Esophagus muscularis mucosa (tissue), 4 donors: Measurements from ENCODE around the gene MRPL17. TPM values are rescaled to one million over a fixed set of nuclear protein-coding genes. Genes with fewer than 3 reads are reported as not detected.
"Not testable (repeated sequence)": the region's sequence is repeated elsewhere in the genome, so short reads cannot be mapped to it uniquely, and the experiment has no call there.

Experiments
- DNase-seq: peaks from one replicate; pipeline ENCODE4 v3.0.0-alpha.2; 2017; ENCODE audit errors: extremely low spot score
- H3K27ac ChIP-seq, 4 donors: fragments of 200-600 bp; sonication (generic); replicated peaks in 1 of 4; 1 replicate in 3 of 4; 2 replicates in 1 of 4; pipeline ENCODE4 v1.5.1; 2016 to 2019; ENCODE audit warnings: mild to moderate bottlenecking in 1 of 4
- H3K27me3 ChIP-seq, 4 donors: fragments of 200-600 bp; sonication (generic); one replicate each; pipeline versions ENCODE4 v1.5.1 to v1.6.0; 2016 to 2019
- H3K36me3 ChIP-seq, 4 donors: fragments of 200-600 bp; sonication (generic); one replicate each; pipeline ENCODE4 v1.5.1; 2016 to 2019
- H3K4me1 ChIP-seq, 4 donors: fragments of 200-600 bp; sonication (generic); one replicate each; pipeline ENCODE4 v1.5.1; 2016 to 2019
- H3K4me3 ChIP-seq, 4 donors: fragments of 200-600 bp; sonication (generic); 1 replicate in 2 of 4; 2 replicates in 2 of 4; pipeline ENCODE4 v1.5.1; 2016 to 2019; ENCODE audit warnings: mild to moderate bottlenecking in 4 of 4, moderate library complexity in 1 of 4
- H3K9me3 ChIP-seq, 4 donors: fragments of 200-600 bp; sonication (generic); 1 replicate in 3 of 4; 2 replicates in 1 of 4; pipeline ENCODE4 v1.5.1; 2016 to 2019
- CTCF ChIP-seq, 3 experiments: fragments of 200-600 bp in 2 of 3; fragments of 450-650 bp in 1 of 3; sonication (generic) in 2 of 3; IDR thresholded peaks; one replicate each; pipeline ENCODE4 v1.5.1; 2017 to 2019; ENCODE audit warnings: antibody characterized with exemption in 3 of 3, mild to moderate bottlenecking in 2 of 3, moderate library complexity in 1 of 3
- EP300 ChIP-seq: sonication (generic); formaldehyde crosslinking; IDR thresholded peaks from one replicate; pipeline ENCODE4 v1.6.1; 2017; ENCODE audit warnings: antibody characterized with exemption
- POLR2A ChIP-seq: fragments of 450-650 bp; IDR thresholded peaks from one replicate; pipeline ENCODE4 v1.6.1; 2017; ENCODE audit warnings: antibody characterized with exemption, moderate library complexity, mild to moderate bottlenecking, low read depth
- POLR2AphosphoS5 ChIP-seq, 2 donors: sonication (generic); formaldehyde crosslinking; IDR thresholded peaks; one replicate each; pipeline ENCODE4 v1.6.1; 2017; ENCODE audit warnings: antibody characterized with exemption in 2 of 2
- WGBS: methylation state at CpG from one replicate; pipeline ENCODE4 v1.1.5; 2018; 5-methylcytosine and 5-hydroxymethylcytosine counted together
- intact Hi-C: fragments of 100-400 bp; cut with DNase I; formaldehyde crosslinking; loops from one replicate; pipeline ENCODE4 v1.15.1; 2023
- total RNA-seq, 4 donors: library from RNA; depleted of rRNA; stranded (reverse); fragments of >200 nt; gene quantifications; one replicate each; pipeline versions ENCODE4 v1.1.0 to v1.2.1, GENCODE V29; 2016

The MRPL17 gene
- total RNA-seq, 4 donors from 2014 or later: 13.3 to 22.9 (median 19.4) TPM

DNA sequence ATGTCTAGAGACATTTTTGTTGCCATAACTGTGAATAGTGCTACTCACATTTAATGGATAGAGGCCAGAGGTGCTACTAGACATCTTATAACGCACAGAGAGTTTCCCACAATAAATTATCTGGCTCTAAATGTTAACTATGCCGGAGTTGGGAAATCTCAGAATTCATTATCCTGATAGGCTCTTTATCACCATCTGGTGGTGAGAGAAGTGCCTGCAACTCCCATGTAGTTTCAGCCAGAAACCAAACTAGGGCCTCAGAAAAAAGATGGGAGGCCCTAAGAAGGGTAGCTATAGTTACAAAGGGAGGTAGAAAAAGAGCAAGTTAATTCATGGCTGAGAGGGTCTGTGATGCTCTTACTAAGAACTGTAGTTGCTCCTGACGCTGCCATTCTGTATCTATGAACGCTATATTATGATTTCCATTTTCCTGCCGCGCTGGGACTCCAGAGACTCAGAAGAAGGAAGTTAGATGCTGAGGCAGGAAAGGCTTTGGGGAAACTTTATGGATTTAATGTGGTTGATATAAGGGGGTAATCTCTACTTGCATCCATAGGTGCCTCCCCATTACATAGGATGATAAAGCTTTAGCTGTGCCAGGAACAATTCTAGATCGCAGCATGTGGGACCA lies 22.9 kb upstream of the MRPL17 start:
- no peak for TF ChIP-seq POLR2A
- TF ChIP-seq CTCF (IDR thresholded peaks at IDR 0.05): peak; percentile 90 to 97 (median 93)
- no peak for TF ChIP-seq EP300
- TF ChIP-seq POLR2AphosphoS5 (IDR thresholded peaks at IDR 0.05): peak; percentile 14 to 16
- Histone ChIP-seq H3K27me3 (no peaks in the 10 kb centered on the region), H3K27ac (no peak overlapping the region), H3K4me1 (peaks cover 0 to 8% (median 6%) of the 10 kb centered on the region in 4 donors), H3K4me3 (no peak overlapping the region), H3K9me3 (no peaks in the 10 kb centered on the region), H3K36me3 (no peaks in the 10 kb centered on the region)
- intact Hi-C loops: loop anchor here (5.0 to 10.0 kb wide), 2 partner anchors 174 to 331 kb away; no protein-coding TSS in a partner anchor
- WGBS: 47% methylated on average over 7 of the region's 7 CpGs
- DNase-seq: no peak

DNA sequence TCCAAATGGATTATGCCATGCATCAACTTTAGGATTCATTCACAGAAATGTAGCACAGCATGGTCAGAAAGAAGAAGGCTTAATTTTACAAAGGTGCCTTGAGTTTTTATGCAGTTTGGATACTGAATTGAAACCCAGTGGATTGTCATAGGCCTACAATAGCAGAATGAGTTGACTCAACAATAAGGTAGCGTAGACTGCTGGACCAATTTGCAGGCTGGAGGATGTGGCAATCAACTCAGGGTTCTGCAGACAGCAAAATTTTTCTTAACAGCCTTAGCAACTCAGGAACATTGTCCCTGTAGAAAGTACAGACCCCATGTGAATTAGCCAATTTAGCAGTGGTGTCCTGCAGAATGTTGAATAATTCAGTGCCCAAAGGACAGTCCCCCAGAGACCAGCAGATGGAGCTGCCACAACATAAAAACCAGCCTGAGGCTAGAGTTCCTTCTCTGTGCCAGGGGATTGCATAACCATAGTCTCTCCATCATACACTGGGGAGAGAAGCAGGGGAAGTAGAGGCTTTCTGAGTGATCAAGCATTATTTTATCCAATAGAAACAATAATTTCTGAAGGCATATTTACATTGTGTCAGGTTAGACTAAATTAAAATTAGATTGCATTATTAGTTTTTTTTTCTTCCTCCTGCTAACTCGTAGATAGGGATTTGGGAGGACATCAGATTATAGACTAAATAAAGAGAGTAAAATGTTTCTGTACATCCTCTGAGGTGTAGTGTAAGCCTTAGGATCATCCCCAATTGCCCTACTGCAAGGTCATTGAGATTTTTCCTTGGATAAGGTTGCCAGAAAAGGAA lies 20.3 kb upstream of the MRPL17 start:
- DNase-seq: no peak
- Histone ChIP-seq H3K36me3 (no peaks in the 10 kb centered on the region), H3K27ac (no peak overlapping the region), H3K9me3 (no peaks in the 10 kb centered on the region), H3K4me1 (peaks cover 0 to 8% (median 6%) of the 10 kb centered on the region in 4 donors), H3K4me3 (no peak overlapping the region), H3K27me3 (no peaks in the 10 kb centered on the region)
- WGBS: 90% methylated on average over 2 of the region's 2 CpGs
- intact Hi-C loops: loop anchor here (10.0 kb wide), 1 partner anchor 329 kb away; no protein-coding TSS in a partner anchor
- no peak for TF ChIP-seq EP300
- TF ChIP-seq POLR2AphosphoS5 (IDR thresholded peaks at IDR 0.05): peak; percentile 24 to 38
- TF ChIP-seq POLR2A: no peak
- TF ChIP-seq CTCF (IDR thresholded peaks at IDR 0.05): peak; percentile 58 to 73 (median 69)

GRCh38 chr11:6701955-6702354 lies 18.8 kb upstream of the MRPL17 start:
- H3K27me3 ChIP-seq, DNase-seq, H3K36me3 ChIP-seq, H3K4me3 ChIP-seq, H3K4me1 ChIP-seq, H3K27ac ChIP-seq, H3K9me3 ChIP-seq: not testable (repeated sequence)
- WGBS: 69% methylated on average over 3 of the region's 3 CpGs
- intact Hi-C loops: loop anchor here (10.0 kb wide), 1 partner anchor 327 kb away; no protein-coding TSS in a partner anchor

- Histone ChIP-seq H3K4me3 (no peak overlapping the region), H3K4me1 (peaks cover 14 to 28% (median 23%) of the 10 kb centered on the region in 4 donors), H3K9me3 (no peaks in the 10 kb centered on the region), H3K27me3 (no peaks in the 10 kb centered on the region), H3K27ac (peak overlapping the region; percentile 35 to 70 (median 66)), H3K36me3 (no peaks in the 10 kb centered on the region)
- DNase-seq: no peak
- intact Hi-C loops: no loop called here
- peak; percentile 32 to 60 for TF ChIP-seq POLR2AphosphoS5 (IDR thresholded peaks at IDR 0.05)
- no peak for TF ChIP-seq CTCF (IDR thresholded peaks at IDR 0.05)
- WGBS: 0% methylated on average over 1 of the region's 1 CpG
Observed at GRCh38 chr11:6695377-6695776, 12.2 kb upstream of the MRPL17 start.

GRCh38 chr11:6694229-6694535 lies 11.0 kb upstream of the MRPL17 start:
- no peaks in the 10 kb centered on the region for H3K9me3 ChIP-seq
- DNase-seq: no peak
- H3K4me3 ChIP-seq: no peak overlapping the region
- 8% methylated on average over 1 of the region's 1 CpG for WGBS
- intact Hi-C loops: no loop called here
- peak overlapping the region; percentile 35 to 70 (median 66) for H3K27ac ChIP-seq
- no peaks in the 10 kb centered on the region for H3K36me3 ChIP-seq
- no peaks in the 10 kb centered on the region for H3K27me3 ChIP-seq
- H3K4me1 ChIP-seq: peaks cover 14 to 28% (median 23%) of the 10 kb centered on the region in 4 donors
- TF ChIP-seq POLR2AphosphoS5 (IDR thresholded peaks at IDR 0.05) (no peak), EP300 (no peak), POLR2A (no peak), CTCF (IDR thresholded peaks at IDR 0.05) (no peak)
